ENCODE measurements around the gene ARHGAP26. TPM values are rescaled to one million over a fixed set of nuclear protein-coding genes. Genes with fewer than 3 reads are reported as not detected.

ARHGAP26 gene
- polyA plus RNA-seq, 3 donors = 26.5 to 56.8 (median 28.7) TPM

GRCh38 chr5:143219696-143220095 is 449.5 kb downstream of the ARHGAP26 start:
- H3K36me3 Mint-ChIP-seq = peaks cover 69 to 78% of the 10 kb centered on the region in 2 donors
- no peak overlapping the region for H2AFZ ChIP-seq (ENCODE audit: insufficient read depth, low read depth, low read length, poor library complexity, severe bottlenecking)
- DNase-seq = no peak
- intact Hi-C loops (cut with micrococcal nuclease) = loop anchor here in 1 of 2 donors (10.0 kb wide), 1 partner anchor 45 kb away; no protein-coding TSS in a partner anchor
- no peaks in the 10 kb centered on the region for H3K9me3 Mint-ChIP-seq
- no peak overlapping the region for H3K4me3 ChIP-seq (replicated peaks in 1 of 3; ENCODE audit: low read depth in 2 of 3, low read length in 3 of 3)
- peaks cover 75% of the 10 kb centered on the region for H3K4me1 Mint-ChIP-seq
- H3K4me3 Mint-ChIP-seq = no peak overlapping the region
- H4K20me1 ChIP-seq (ENCODE audit: insufficient read depth, low read length) = peaks cover 67% of the 10 kb centered on the region
- H3K4me1 ChIP-seq (ENCODE audit: control insufficient read depth in 1 of 2, insufficient read depth in 2 of 2, low read length in 2 of 2) = peaks cover 56 to 67% of the 10 kb centered on the region in 2 donors
- no peak for TF ChIP-seq CTCF (IDR thresholded peaks at IDR 0.05)
- H3K9me3 ChIP-seq (replicated peaks in 1 of 2; ENCODE audit: control insufficient read depth in 1 of 2, insufficient read depth in 1 of 2, low read length in 2 of 2) = no peaks in the 10 kb centered on the region
- H3K27me3 ChIP-seq (ENCODE audit: control insufficient read depth in 2 of 2, insufficient read depth in 2 of 2, low read length in 2 of 2) = no peaks in the 10 kb centered on the region
- H3K27me3 Mint-ChIP-seq (ENCODE audit: low read depth in 3 of 3) = peaks cover 0 to 2% (median 0%) of the 10 kb centered on the region in 3 donors
- H3K36me3 ChIP-seq (replicated peaks in 1 of 2; ENCODE audit: control insufficient read depth in 1 of 2, insufficient read depth in 2 of 2, low read length in 2 of 2) = peaks cover 37 to 61% of the 10 kb centered on the region in 2 donors
- no peak overlapping the region for H3K9ac ChIP-seq (ENCODE audit: insufficient read depth, low read length, poor library complexity, severe bottlenecking)
- no peaks in the 10 kb centered on the region for H3K79me2 ChIP-seq (ENCODE audit: insufficient read depth, low read length)
- peak overlapping the region in 1 of 7 donors; percentile 38 for H3K27ac Mint-ChIP-seq
- 88% methylated on average over 2 of the region's 2 CpGs for WGBS (ENCODE audit: insufficient coverage)
- H3K27ac ChIP-seq (ENCODE audit: low read depth in 1 of 2, low read length in 2 of 2) = no peak overlapping the region
- no peak overlapping the region for H3K4me2 ChIP-seq (replicated peaks; ENCODE audit: extremely low read depth, low read length, poor library complexity, severe bottlenecking)

GRCh38 chr5:143220748-143221251 is 450.6 kb downstream of the ARHGAP26 start:
- peak overlapping the region; percentile 34 for H3K4me2 ChIP-seq (replicated peaks; ENCODE audit: extremely low read depth, low read length, poor library complexity, severe bottlenecking)
- H3K4me3 ChIP-seq (replicated peaks in 1 of 3; ENCODE audit: low read depth in 2 of 3, low read length in 3 of 3) = peak overlapping the region in 2 of 3 experiments; percentile 11 to 42

More at GRCh38 chr5:143220748-143221251, 450.6 kb downstream of the ARHGAP26 start:
- Histone ChIP-seq H3K27ac (ENCODE audit: low read depth in 1 of 2, low read length in 2 of 2) (peak overlapping the region in 1 of 2 donors; percentile 59), H3K79me2 (ENCODE audit: insufficient read depth, low read length) (no peaks in the 10 kb centered on the region), H3K9me3 (replicated peaks in 1 of 2; ENCODE audit: control insufficient read depth in 1 of 2, insufficient read depth in 1 of 2, low read length in 2 of 2) (no peaks in the 10 kb centered on the region), H3K9ac (ENCODE audit: insufficient read depth, low read length, poor library complexity, severe bottlenecking) (no peak overlapping the region), H2AFZ (ENCODE audit: insufficient read depth, low read depth, low read length, poor library complexity, severe bottlenecking) (no peak overlapping the region), H4K20me1 (ENCODE audit: insufficient read depth, low read length) (peaks cover 62% of the 10 kb centered on the region), H3K4me1 (ENCODE audit: control insufficient read depth in 1 of 2, insufficient read depth in 2 of 2, low read length in 2 of 2) (peaks cover 50 to 56% of the 10 kb centered on the region in 2 donors), H3K27me3 (ENCODE audit: control insufficient read depth in 2 of 2, insufficient read depth in 2 of 2, low read length in 2 of 2) (no peaks in the 10 kb centered on the region), H3K36me3 (replicated peaks in 1 of 2; ENCODE audit: control insufficient read depth in 1 of 2, insufficient read depth in 2 of 2, low read length in 2 of 2) (peaks cover 34 to 67% of the 10 kb centered on the region in 2 donors)
- Mint-ChIP-seq H3K4me3 (peak overlapping the region; percentile 24 to 54), H3K4me1 (peaks cover 64% of the 10 kb centered on the region), H3K9me3 (no peaks in the 10 kb centered on the region), H3K36me3 (peaks cover 64 to 78% of the 10 kb centered on the region in 2 donors), H3K27ac (peak overlapping the region; percentile 65 to 96 (median 76)), H3K27me3 (ENCODE audit: low read depth in 3 of 3) (peaks cover 0 to 2% (median 0%) of the 10 kb centered on the region in 3 donors)
- no peak for TF ChIP-seq CTCF (IDR thresholded peaks at IDR 0.05)
- intact Hi-C loops (cut with micrococcal nuclease) = no loop called here
- no peak for DNase-seq
- no CpG with 5 or more reads among the region's 3 CpGs for WGBS (ENCODE audit: insufficient coverage)
